Activated CD8-positive, alpha-beta memory T cell treated with anti-CD3 and anti-CD28 coated beads for 36 hours (primary cell): ENCODE results near the gene CCT2. TPM values are rescaled to one million over a fixed set of nuclear protein-coding genes. Genes with fewer than 3 reads are reported as not detected.
"Not testable (repeated sequence)": the region's sequence is repeated elsewhere in the genome, so short reads cannot be mapped to it uniquely, and the experiment has no call there.

Experiments used
- CTCF ChIA-PET: fragments of 350-600 bp; sonication (Branson Sonifier 250); formaldehyde crosslinking; loops from one replicate; lab custom pipeline; 2021; ENCODE audit warnings: antibody characterized with exemption; lab: Charles Lee
- POLR2A ChIA-PET: fragments of 350-600 bp; sonication (Branson Sonifier 250); formaldehyde crosslinking; loops from one replicate; lab custom pipeline; 2021; ENCODE audit warnings: antibody characterized with exemption; lab: Charles Lee
- total RNA-seq, 2 experiments: library from RNA; stranded (reverse); gene quantifications; one replicate each; pipeline ENCODE4 v1.2.3, GENCODE V29; 2021

Gene CCT2
- total RNA-seq, 2 experiments from 2014 or later: 449 to 452 TPM

- ChIA-PET POLR2A (no interaction called here), CTCF (no interaction called here)
These were observed 6.2 kb upstream of the CCT2 start for GRCh38 chr12:69579029-69579428.

- ChIA-PET CTCF (interaction anchor here (1.0 kb wide), 1 partner anchor 223 kb away, joined by 6 read pairs; no protein-coding TSS in a partner anchor), POLR2A (interaction anchor here (0.7 kb wide), 1 partner anchor 15 kb away, joined by 4 read pairs; no protein-coding TSS in a partner anchor)
These were observed 5.2 kb upstream of the CCT2 start for GRCh38 chr12:69580074-69580473.

- CTCF ChIA-PET: interaction anchor here (2.0 kb wide), 1 partner anchor 13 kb away, joined by 6 read pairs; no protein-coding TSS in a partner anchor
- POLR2A ChIA-PET: interaction anchor here (0.5 kb wide), 1 partner anchor 42 kb away, joined by 3 read pairs; no protein-coding TSS in a partner anchor
These were observed 2.1 kb upstream of the CCT2 start for GRCh38 chr12:69583203-69583602.

GRCh38 chr12:69588527-69588926 lies 3.3 kb downstream of the CCT2 start:
- ChIA-PET CTCF (no interaction called here), POLR2A (no interaction called here)

- ChIA-PET POLR2A (interaction anchor here (0.7 to 0.8 kb wide), 2 partner anchors 11 to 229 kb away, joined by 3 read pairs; no protein-coding TSS in a partner anchor), CTCF (interaction anchor here (1.0 kb wide), 1 partner anchor 231 kb away, joined by 3 read pairs; no protein-coding TSS in a partner anchor)
These were observed 3.8 kb downstream of the CCT2 start for GRCh38 chr12:69589082-69589481.

GRCh38 chr12:69595689-69596088 lies 10.4 kb downstream of the CCT2 start:
- ChIA-PET POLR2A (interaction anchor here (0.6 kb wide), 1 partner anchor 16 kb away, joined by 4 read pairs; no protein-coding TSS in a partner anchor), CTCF (interaction anchor here (0.7 kb wide), 1 partner anchor 26 kb away, joined by 4 read pairs; no protein-coding TSS in a partner anchor)

- POLR2A ChIA-PET: no interaction called here
- CTCF ChIA-PET: no interaction called here
These were observed 13.0 kb downstream of the CCT2 start for GRCh38 chr12:69598174-69598753.

- POLR2A ChIA-PET: interaction anchor here (1.2 kb wide), 2 partner anchors 8 to 15 kb away, joined by 3 to 4 read pairs; no protein-coding TSS in a partner anchor
- CTCF ChIA-PET: no interaction called here
These were observed 15.5 kb downstream of the CCT2 start for GRCh38 chr12:69600804-69601203.

GRCh38 chr12:69601962-69602685 lies 16.9 kb downstream of the CCT2 start:
- POLR2A ChIA-PET: interaction anchor here (0.7 kb wide), 2 partner anchors 16 to 37 kb away, joined by 3 to 5 read pairs; no protein-coding TSS in a partner anchor

GRCh38 chr12:69602954-69603353 lies 17.7 kb downstream of the CCT2 start:
- ChIA-PET CTCF (no interaction called here), POLR2A (no interaction called here)

More at GRCh38 chr12:69601962-69602685, 16.9 kb downstream of the CCT2 start:
- CTCF ChIA-PET: interaction anchor here (1.0 kb wide), 1 partner anchor 31 kb away, joined by 5 read pairs; no protein-coding TSS in a partner anchor

GRCh38 chr12:69603556-69603955 lies 18.3 kb downstream of the CCT2 start:
- POLR2A ChIA-PET, CTCF ChIA-PET: not testable (repeated sequence)

- POLR2A ChIA-PET: not testable (repeated sequence)
- CTCF ChIA-PET: interaction anchor here (0.6 kb wide), 1 partner anchor 32 kb away, joined by 4 read pairs; no protein-coding TSS in a partner anchor
These were observed 19.0 kb downstream of the CCT2 start for GRCh38 chr12:69604275-69604674.

- POLR2A ChIA-PET: no interaction called here
- CTCF ChIA-PET: no interaction called here
These were observed 22.9 kb downstream of the CCT2 start for GRCh38 chr12:69608114-69608513.

- POLR2A ChIA-PET: no interaction called here
- CTCF ChIA-PET: interaction anchor here (0.5 kb wide), 1 partner anchor 80 kb away, joined by 3 read pairs; no protein-coding TSS in a partner anchor
These were observed 24.9 kb downstream of the CCT2 start for GRCh38 chr12:69610126-69610525.

GRCh38 chr12:69610729-69611128 lies 25.5 kb downstream of the CCT2 start, which contains the start of gene LRRC10:
TSS of gene LRRC10 (minus strand) at chr12:69610907. CDS start at chr12:69610838, 69 bp downstream.
- ChIA-PET CTCF (interaction anchor here (0.7 kb wide), 1 partner anchor 9 kb away, joined by 6 read pairs; no protein-coding TSS in a partner anchor), POLR2A (no interaction called here)

- CTCF ChIA-PET: no interaction called here
- POLR2A ChIA-PET: no interaction called here
These were observed 28.1 kb downstream of the CCT2 start for GRCh38 chr12:69613351-69613750.

GRCh38 chr12:69616025-69616424 lies 30.8 kb downstream of the CCT2 start:
- CTCF ChIA-PET: interaction anchor here (1.7 kb wide), 1 partner anchor 24 kb away, joined by 5 read pairs; no protein-coding TSS in a partner anchor
- POLR2A ChIA-PET: no interaction called here

- CTCF ChIA-PET: no interaction called here
These were observed 33.8 kb downstream of the CCT2 start for GRCh38 chr12:69619050-69619449.

GRCh38 chr12:69620077-69620476 lies 34.8 kb downstream of the CCT2 start:
- ChIA-PET CTCF (interaction anchor here (0.5 kb wide), 1 partner anchor 9 kb away, joined by 6 read pairs; the partner anchor contains the start of gene LRRC10), POLR2A (no interaction called here)

More at GRCh38 chr12:69619050-69619449, 33.8 kb downstream of the CCT2 start:
- POLR2A ChIA-PET: no interaction called here
